Glomerular visceral epithelial cell (primary cell): Measurements from ENCODE around the gene BFSP1.

Source experiments
- DNase-seq: peaks from one replicate; pipeline ENCODE4 v3.0.0-alpha.2; 2016; ENCODE audit errors: extremely low spot score

Gene BFSP1

DNA sequence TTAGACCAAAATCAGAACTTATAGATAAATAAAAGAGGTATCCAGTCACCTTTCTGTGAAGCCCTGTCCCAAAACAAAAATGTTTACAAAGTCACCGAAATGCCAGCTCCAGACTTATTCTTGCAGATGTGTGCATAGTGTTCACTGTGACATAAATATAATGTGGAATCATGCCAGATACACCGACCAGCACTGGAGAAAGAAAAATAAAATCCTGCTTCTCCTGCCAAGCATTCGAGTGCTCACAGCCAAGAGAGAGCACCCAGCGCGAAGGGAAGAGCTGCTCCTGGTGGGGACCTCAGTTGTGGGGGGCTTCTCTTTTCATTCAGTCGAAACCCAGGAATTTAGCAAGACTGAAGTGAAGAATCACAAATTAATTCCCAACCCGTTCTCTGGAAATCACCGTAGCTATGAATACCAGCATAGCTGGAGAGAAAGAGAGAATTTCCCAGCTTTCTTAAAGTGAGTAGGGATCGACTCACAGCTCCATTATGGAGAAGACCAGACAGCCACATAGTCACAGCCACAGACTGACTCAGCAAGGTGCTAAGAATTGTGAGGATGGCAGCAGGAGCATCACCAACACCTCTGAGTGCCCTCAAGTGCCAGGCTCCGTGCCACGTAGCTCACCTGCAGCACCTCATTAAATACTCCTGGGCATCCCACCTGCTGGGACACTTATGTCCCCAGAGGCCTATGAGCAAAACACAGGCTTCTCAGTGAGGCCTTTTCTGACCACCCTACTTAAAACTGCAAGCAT, 33.2 kb downstream of the BFSP1 start:
- DNase-seq = no peak

DNA sequence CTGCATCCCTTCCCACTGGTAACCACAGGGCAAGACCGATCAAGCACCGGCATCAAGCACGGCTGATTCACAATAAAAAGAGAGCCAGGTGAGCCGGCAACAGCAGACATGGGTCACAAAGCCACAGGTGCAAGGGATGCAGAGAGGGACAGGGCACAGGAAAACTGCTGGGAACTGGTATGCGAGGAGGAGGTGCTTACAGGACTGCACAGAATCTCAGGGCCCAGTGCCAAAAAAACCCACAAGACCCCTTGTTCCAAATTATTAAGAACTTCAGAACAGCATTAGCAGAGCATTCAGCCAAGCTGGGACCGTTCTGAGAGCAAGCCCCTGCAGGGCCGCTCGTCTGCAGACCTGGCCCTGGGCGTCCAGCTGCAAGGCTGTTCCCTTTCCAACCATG, 35.4 kb downstream of the BFSP1 start:
- no peak for DNase-seq

DNA sequence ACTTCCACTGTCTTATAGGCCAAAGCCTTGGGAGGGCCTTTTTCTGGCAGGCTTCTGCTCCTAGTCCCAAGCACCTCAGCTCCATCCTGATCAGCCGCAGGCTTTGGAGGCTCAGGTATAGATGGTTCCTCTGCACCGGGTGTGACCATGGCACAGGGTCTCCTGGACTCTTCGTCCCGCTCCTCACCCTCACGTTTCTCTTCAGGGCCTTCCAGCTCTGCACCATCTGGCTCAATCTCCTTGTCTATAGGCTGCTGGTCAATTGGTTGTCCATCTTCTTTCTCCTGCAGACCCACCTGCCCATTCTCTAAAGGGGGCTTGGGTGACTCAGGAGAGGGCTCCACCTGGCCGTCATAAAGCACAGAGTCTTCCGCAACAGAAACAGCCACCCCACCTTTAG, 37.0 kb downstream of the BFSP1 start:
- DNase-seq = no peak

DNA sequence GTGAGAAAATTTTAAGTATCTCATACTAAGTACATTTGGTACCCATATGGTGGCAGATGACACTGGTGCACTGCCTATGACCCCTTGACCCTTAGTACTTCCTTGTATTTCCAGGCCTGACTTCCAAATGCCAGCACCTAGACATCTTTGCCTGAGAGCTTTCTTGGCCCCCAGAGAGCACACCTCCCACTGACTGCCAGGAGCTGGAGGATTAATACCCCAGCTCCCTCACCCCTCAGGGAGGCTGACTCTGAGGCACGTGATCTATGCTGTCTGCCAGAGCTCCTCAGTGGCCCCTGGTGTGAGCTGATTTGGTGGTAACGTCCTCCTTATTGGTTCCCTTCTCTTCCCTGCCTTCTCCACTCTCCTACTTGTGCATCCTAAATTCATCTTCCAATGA, 38.0 kb downstream of the BFSP1 start:
- no peak for DNase-seq

DNA sequence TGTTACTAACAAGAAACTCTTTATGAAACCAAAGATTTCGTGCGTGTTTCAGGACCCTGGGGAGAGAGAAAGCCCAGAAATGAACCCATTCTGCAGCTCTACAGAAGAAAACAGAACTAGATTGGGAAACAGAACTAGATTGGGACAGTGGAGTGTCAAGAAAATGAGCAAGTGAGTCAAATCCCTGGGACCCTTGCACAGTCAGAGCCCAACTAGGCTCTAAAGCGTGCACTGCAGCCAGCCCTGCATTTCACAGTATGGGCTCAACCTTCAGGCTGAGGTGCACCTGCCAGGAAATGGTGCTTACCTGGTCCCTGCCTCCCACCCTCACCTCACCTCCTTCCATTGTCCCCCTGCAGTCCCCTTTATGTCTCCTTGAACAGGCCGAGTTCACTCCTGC, 39.7 kb downstream of the BFSP1 start:
- no peak for DNase-seq

DNA sequence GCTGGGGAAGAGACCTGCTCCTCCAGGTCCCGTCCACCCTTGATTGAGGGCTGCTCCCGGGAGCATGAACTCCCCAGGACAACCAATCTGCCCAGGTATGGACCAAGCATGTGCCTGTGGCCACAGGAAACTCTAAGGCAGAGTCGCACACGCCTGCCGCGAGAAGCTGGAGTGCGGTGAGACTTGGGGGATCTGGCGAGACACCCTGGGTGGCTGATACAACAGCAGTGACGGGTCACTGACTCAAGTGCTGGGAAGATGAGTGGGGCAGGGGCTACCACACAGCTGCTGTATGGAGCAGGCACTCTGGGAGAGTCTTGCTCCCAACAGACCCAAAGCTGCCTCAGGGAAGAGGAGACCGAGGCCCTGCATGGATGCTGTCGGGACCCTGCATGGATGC, 40.1 kb downstream of the BFSP1 start:
- DNase-seq = no peak

DNA sequence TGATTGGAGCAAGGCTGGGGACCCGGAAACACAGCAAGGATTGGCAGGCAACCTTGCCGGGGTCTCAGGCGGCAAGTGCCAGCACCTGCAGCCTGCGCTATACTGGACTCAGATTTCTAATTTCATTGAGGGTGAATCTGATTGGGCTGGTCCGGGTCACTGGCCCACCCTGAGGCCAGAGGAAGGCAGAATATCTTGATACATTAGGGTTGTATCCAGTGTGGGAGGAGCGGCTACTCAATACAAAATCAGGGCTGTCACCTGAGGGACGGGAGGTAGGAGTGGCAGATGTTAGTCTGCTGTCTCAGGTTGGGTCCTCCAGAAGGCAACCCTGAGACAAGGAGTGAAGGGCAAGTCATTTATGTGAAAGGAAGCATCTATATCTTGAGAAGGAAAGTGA, 40.7 kb downstream of the BFSP1 start:
- no peak for DNase-seq

DNA sequence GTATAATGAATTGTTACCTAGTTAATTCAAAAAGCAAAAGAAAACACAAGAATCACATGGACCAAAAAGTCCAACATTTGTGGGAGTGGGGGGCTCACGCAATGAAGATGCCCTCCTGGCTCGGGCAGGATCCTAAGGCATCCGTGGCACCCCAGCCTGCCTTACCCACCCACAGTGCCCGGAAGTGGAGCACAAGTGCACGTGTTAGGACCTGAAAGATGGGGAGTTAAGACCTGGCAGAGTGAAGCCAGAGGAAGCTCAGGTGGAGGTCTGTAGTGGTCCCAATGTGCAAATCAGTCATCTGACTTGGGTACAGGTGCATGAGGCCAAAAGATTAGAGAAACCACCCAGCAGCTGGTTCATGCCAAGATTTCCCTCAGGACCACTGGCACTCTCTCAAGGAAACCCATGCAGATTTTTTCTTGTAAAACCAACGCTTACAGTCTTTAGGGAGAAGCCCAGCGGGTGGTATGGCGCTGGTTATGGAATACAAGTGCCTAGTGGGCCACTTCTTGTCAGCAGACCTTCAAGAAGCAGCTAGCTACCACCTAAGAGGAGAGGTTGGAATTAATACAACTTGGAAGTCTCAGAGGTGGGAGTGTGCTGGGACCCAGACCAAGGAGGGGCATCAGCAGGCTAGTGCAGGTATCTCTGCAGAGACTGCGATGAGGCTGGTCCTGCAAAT, 42.1 kb downstream of the BFSP1 start:
- DNase-seq = no peak

DNA sequence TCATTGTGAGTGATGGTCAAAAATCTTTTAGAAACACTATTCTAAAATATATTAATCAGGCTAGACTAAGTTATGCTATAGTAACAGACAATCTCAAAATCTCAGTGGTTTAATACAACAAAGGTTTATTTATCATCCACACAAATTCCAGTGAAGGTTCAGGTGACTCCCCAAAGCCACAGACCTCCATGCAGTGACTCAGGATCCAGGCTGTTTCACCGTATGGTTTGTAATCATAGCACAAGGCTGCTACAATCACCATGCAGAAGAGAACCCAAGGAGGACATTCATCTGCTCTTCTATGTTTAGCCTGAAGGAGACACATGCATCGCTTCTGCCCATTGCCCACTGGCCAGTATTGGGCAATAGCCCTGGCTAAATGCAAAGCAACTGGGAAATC, 46.2 kb downstream of the BFSP1 start:
- no peak for DNase-seq

DNA sequence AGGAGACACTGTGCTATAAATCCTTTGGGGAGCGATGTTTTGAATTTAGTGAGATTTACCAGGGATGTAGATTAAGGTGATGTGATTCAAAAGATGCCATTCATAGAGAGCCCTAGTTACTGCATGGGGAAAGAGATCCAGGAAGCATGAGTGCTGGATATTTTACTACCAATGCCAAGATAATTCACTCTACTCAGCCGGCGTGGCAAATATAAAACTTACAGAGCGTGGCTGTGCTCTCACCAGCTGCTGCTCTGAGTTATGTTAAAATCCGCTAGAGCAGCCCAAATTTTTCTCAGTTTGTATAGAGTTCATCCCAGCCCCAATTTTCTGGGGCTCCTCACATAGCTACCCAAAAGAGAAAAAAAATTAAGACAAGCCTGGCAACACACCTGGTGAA, 48.6 kb downstream of the BFSP1 start:
- no peak for DNase-seq

DNA sequence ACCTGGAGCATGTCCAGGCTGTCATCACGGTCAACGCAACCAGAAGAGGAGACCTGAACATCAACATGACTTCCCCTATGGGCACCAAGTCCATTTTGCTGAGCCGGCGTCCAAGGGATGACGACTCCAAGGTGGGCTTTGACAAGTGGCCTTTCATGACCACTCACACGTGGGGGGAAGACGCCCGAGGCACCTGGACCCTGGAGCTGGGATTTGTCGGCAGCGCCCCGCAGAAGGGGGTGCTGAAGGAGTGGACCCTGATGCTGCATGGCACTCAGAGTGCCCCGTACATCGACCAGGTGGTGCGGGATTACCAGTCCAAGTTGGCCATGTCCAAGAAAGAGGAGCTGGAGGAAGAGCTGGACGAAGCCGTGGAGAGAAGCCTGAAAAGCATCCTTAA, 49.5 kb downstream of the BFSP1 start:
- no peak for DNase-seq

DNA sequence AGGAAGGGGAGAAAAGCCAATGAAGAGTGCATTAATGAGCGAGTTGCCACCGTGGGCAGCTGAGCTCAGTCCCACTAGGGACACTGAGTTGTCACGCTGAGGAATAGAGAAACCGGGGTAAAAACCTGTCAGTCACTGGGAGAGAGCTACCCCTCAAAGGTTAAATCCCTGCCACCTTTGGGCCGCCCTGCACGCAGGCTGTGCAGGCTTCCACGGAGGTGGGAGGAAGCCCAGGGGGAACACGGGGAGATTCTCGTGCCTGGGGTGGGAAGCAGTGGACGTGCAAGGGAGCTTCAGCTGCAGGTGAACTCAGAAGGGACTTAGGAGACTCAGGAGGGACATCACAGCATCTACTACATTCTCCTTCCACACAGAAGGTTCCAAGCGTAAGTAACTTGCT, 50.5 kb downstream of the BFSP1 start:
- no peak for DNase-seq

DNA sequence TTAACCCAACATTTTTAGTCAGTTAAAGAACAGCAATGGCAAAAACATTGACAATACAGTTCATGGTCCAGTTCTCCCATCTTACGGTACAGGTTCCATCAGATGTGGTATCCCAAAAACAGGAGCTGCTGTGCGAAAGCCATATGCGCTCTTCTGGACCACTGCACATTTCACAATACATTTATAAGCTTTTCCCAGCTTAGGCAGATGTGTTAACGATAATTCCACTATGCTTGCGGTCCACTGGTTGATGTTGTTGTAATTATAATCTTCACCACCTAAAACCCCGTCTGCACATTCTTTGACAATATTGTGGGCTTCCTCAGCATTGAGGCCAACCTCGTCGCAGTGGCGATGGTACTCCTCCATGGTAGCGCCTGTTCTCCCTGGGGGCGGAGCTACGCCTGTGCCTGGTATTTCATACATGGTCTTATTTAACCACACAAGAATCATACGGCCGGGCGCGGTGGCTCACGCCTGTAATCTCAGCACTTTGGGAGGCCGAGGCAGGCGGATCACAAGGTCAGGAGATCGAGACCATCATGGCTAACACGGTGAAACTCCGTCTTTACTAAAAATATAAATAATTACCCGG, 52.0 kb downstream of the BFSP1 start:
- no peak for DNase-seq

DNA sequence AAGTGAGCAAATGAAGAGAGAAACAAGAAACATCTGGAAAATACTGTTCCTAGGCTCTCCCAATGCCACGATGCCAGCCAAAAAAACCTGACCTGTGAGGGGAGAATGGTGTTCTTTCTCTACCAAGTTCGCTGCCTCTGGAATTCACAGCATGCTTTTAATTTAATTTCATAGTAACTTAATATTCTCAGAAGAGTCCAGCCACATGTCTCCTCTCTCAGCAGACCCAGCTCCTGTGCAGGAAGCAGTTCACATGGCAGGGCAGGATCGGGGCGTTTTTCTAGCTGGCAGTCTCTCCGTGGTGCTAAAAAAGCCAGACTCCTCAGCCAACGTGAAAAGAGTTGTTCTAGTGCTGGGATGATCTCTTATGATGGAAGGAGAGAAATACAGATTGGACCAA, 57.5 kb downstream of the BFSP1 start:
- no peak for DNase-seq

DNA sequence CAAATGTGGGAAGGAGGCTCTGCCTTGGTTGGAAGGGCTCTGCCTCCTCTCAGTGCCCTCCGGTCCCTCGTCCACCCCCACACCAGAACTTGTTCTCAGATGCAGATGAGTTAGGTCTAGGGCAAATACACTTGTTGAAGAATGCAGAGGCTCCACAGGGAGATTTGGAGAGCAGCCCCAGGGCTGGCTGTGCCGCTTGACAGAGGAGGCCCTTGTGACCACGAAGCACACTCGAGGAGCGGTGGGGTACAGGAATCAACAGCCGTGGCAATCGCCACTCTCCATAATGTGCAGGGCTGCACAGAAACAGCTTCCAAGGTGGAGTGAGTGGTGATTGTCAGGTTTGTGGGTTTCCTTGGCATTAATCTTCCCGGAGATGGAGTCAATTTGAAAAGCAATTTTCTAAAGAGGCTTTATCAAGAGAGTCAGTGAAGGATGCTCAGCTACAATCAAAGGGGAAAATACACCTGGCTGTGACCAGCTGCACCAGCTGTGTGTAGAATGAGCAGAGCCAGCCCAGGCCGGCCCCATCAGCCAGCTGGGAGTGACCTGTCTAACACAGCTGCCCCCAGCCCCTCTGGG, 59.5 kb downstream of the BFSP1 start:
- DNase-seq = no peak

DNA sequence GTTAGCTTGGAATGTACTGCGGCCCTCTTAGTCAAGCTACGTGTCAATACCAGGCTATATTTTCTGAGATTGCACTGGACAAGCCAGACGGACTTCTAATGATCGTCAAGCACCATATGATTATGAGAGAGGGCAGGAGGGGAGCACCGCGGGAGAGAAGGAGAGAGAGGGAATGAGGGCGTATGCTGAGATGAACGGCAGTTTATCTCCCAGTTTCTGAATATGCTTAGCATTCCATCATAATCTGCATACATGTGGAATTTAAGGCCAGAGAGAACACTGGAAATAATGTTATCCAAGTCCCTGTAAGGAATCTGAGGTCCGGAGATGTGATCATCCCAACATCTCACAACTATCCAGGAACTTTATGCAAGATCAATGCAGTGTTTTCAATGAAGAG, 60.2 kb downstream of the BFSP1 start:
- no peak for DNase-seq

DNA sequence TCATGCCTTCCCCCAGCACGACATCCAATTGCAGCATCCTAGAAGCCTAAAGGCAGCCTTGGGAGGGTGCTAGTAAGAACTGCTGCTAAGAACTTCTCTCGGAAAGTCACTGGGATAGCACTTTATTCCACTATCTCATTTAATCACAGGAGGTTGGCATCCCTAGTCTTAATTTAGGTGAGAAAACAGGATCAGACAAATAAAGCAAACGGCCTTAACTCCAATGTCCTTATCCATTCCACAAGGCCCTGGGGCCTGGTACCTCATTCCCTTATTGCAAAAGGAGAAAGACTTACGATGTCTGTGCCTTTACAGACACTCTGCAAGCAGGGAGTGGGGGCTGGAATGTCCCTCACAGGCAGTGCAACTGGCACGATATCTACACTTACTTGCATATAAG, 60.7 kb downstream of the BFSP1 start:
- no peak for DNase-seq

DNA sequence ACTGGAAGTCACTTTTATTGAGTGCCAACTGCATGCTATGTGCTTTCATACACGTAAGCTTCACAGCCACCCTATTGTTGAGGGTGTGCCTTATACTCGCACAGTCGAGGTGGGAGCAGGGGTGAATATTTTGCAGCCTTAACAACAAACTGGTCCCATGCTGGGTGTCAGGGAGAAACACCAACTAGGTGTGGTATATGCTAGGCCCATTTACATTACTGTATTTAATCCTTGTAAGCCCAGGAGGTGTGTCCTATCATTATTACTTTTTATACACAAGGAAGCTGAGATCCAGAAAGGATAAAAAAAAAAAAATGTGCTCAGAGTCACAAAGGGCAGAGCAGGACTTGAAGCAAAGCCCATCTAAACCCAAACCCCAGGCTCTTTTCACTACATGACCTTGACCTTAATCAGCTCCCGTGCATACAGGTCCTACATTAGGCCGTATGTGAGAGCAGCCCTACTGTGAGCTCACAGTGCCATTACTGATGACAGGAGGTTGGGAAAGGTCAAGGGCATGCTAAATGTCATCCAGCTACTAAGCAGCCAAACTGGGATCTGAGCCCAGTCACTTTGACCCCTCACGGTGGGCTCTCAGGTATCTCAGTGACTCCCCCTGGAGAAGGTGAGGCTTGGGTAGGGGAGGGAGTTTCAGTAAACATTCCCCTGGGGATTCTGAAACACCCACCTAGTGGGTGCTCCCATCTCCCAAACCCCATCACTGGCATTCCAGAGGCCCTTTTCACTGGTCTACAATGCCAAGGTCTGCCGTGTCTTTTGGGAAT, 61.7 kb downstream of the BFSP1 start:
- DNase-seq = no peak

DNA sequence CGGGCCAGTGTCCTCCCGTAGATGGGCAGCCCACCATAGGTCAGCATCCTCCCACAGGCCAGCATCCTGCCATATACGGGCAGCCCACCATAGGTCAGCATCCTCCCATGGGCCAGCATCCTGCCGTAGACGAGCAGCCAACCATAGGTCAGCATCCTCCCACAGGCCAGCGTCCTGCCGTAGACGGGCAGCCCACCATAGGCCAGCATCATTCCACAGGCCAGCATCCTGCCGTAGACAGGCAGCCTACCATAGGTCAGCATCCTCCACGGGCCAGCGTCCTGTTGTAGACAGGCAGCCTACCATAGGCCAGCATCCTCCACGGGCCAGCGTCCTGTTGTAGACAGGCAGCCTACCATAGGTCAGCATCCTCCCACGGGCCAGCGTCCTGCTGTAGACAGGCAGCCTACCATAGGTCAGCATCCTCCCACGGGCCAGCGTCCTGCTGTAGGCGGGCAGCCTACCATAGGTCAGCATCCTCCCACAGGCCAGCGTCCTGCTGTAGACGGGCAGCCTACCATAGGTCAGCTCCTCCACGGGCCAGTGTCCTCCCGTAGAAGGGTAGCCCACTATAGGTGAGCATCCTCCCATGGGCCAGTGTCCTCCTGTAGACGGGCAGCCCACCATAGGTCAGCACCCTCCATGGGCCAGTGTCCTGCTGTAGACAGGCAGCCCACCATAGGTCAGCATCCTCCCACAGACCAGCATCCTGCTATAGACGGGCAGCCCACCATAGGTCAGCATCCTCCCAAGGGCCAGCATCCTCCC, 62.9 kb downstream of the BFSP1 start:
- no peak for DNase-seq

DNA sequence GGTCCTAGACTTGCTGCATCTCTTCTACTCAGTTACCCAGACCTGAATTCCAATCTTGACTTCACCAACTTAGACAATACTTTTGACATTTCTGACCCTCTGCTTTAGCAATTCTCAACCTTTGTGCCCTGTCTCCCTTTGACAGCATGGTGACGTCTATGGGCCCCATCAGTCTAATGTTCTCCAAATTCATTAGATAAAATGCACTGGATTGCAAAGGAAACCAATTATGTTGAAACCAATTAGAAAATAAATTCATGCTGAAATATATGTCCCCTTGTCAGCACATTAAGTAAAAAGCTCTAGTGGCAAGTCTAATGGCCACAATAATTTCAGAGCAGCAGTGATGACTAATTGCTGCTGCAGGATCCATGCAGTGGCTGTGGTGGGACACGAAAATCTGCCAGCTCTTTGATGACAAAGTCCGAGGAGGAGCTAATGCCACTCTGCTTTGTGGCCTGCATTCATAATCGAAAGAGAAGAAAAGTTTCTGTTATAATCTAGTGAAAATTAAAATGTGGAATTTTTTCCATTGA, 64.0 kb downstream of the BFSP1 start:
- no peak for DNase-seq

DNA sequence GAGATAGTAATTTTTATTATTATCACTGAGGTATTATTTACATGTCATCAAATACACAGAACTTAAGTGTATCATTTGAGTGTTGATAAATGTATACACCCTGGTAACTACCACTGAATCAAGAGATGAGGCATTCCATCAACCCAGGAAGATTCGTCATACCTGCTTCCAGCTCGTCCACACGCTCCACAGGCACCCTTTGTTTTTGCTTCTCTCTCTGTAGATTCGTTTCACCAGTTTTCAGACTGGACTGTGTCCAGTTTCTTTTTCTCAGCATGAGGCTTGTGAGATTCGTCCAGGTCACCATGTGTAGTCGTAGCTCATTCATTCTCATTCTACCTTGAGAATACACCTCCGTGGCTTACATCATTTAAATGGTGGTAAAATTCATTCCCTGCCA, 64.5 kb downstream of the BFSP1 start:
- DNase-seq = no peak
